Mesenteric fat pad (tissue), 1 donor: ENCODE results near the gene B4GALNT3. TPM values are rescaled to one million over a fixed set of nuclear protein-coding genes. Genes with fewer than 3 reads are reported as not detected.

ENCODE experiments used
- DNase-seq: peaks from one replicate; pipeline ENCODE4 v3.0.0-alpha.2; 2020; ENCODE audit warnings: low spot score
- total RNA-seq: library from RNA; stranded (reverse); fragmentation: NEBNext Ultra II Directional; extraction: Animal tissue kit (Norgen Biotek cat#: 25700); gene quantifications from one replicate; pipeline ENCODE4 v1.2.1, GENCODE V29; 2021
- donor health status: DM: yes; HTN: yes; CAD: no.

The B4GALNT3 gene
- total RNA-seq, 1 donor from 2014 or later: 0.61 TPM

- no peak for DNase-seq
These were observed 96.8 kb downstream of the B4GALNT3 start for GRCh38 chr12:556498-556897.

GRCh38 chr12:558580-558979, 98.8 kb downstream of the B4GALNT3 start:
- no peak for DNase-seq

GRCh38 chr12:559208-559905, 99.6 kb downstream of the B4GALNT3 start:
- DNase-seq: no peak

DNA sequence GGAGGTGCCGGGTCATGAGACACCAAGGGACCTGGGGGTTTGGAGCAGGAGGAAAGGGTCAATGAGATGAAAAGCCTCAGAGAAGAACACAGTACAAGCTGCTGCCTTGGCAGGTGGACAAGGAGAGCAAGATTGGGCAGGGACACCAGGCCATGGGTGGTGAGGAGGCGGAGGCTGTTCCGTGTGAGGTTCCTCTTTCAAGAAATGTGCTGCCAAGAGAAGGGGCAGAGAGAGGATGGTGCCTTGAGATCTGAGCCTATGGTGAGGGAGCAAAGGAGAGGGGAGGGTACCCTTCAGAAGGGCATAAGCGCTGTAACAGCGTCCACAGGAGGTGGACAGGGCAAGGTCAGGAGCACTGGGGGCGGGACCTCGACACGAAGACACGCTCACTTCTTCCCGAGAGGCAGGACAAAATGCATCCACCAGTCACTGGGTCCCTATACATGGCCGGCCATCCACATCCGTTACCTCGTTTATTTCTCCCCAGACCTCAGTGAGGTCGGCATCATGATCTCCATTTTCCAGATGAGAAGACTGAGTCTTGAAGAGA, 100.2 kb downstream of the B4GALNT3 start:
- no peak for DNase-seq

GRCh38 chr12:560691-561390, 101.1 kb downstream of the B4GALNT3 start:
- DNase-seq: no peak

DNA sequence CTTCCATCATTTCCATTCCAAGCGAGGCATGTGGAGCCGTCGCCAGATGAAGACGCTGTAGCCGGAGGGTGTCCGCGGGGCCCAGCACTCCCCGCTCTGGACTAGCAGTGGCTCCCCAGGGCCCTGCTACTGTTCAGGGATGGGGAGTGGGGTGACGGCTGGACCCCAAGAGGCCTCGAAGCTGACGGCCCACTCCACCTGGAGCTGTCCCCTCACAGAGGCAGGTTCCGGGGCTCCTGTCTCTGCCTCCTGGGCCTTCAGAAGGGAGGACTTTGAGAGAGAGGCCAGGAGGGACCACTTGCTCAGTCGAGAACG, 101.6 kb downstream of the B4GALNT3 start:
- DNase-seq: no peak

GRCh38 chr12:561908-562593, 102.3 kb downstream of the B4GALNT3 start:
- DNase-seq: no peak

GRCh38 chr12:562634-563033, 102.9 kb downstream of the B4GALNT3 start:
- DNase-seq: no peak

DNA sequence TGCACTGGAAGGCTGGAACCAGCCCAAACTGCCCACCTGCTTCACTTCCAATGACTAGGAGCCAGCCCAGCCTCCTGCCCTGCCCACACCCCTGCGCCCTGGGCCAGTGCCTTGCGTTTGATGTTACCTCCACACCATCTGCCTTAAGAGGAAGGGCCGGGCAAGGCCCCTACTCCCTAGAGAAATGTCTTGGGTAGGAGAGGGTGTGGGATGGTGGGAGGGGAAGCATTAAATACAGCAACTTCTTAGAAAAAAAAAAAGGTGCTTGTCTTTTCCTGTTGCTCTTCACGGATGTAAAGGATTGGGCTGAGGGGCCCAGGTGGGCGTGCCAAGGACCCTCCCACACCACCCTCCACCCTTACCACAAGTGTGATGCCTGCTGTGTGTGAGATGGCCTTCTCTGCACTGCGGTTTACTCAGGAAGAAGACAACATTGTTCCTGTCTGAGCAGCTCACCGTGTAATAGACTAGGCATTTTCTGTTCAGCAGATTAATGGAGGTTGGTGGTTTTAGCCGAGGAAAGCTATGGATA, 103.6 kb downstream of the B4GALNT3 start:
- no peak for DNase-seq

GRCh38 chr12:563787-564298, 104.1 kb downstream of the B4GALNT3 start:
- DNase-seq: no peak

DNA sequence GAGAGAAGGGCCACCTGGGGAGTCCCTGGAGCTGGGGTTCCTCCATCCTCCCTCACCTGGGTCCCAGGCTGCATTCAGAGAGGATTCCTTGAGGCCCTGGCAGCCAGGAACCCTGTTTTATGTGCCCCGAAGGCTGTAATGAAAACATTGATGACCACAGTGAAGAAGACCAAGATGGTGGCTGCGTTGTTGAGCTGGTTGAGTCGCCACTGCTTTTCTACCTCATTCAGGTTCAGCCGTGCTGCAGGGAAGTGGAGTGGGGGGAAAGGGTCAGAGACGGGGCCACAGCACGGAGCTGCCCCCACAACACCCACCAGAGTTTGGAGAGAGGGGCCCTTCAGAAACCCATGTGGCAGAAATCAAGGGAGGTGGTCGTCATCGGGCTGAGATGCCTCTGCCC, 105.4 kb downstream of the B4GALNT3 start:
- DNase-seq: no peak

DNA sequence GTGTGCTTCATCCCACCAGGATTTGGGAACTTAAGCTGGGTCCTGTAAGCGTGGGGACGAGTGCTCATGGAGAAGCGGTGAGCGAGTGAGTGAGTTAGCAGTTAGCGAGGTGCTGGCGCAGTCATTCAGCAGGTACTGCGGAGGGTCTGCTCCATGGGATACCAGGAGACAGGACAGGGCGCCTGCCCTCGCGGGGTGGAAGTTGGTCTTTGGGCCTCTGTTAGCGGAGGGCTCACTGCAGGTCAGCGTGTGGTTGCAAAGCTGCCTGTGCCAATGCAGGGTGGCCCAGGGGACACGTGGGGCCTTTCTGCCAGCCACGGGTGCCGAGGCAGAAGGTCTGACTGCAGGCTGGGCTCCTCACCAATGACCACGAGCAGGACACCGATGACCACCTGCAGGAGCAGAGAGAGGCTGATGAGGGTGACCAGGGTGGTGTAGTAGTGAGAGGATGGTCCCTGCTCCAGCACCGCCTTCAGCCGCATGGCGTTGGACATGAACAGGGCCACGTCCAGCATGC, 105.9 kb downstream of the B4GALNT3 start:
- DNase-seq: no peak

GRCh38 chr12:568486-568885, 108.7 kb downstream of the B4GALNT3 start:
- no peak for DNase-seq

DNA sequence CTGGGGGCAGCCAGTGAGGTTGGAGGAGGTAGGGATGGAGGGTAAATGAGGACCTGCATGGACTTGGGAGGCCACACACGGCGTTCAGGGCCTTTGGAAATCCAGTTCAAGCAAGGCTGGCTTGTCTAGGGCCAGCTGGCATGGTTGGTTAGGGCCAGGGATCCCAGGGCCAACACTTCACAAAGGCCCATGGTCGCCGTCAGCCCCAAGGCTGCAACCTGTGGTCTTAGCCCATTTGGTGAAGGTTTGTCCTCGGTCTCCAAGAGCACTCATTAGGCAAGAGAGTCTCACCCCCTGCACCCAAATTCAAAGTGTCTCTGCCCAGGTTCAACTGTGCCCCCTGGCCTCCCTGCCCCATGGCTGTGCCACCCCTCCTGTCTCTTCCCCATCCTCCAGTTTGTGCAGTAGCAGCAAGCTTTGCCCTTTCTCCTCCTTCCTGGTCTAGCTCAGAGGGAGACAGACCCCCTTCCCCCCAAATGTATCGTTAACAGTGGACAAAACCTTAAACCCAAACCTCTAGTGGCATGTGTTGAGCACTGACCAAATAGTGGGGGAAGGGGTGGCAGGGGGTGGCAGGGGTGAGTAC, 109.4 kb downstream of the B4GALNT3 start:
- no peak for DNase-seq

DNA sequence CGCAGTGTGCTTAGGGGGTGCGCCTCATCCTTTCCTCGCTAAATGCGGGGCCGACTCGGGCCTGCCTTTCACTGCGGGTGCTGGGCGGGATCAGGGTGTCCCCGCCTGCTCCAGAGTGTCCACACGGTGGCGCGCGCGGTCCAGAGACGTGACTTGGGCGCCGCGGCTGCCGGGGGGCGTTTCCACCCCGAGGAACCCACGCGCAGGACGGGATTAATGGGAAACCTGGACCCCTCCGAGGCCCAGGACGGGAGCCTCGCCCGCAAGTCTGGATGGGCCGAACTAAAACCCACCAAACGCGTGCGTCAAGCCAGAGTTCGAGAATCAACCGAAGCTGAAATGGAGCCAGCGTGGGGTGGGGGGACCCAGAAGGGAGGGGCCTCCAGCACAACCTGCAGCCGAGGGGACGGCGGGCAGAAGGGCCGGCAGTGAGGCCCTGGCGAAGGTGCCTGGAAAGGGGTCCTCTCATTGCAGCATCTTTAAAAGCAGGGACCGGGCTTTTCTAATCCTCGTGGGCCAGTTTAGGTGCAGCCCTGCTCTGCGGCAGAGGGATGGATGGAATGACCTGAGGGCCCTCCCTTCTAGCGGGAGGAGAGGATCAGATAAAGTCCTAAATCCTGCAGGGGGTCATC, 110.2 kb downstream of the B4GALNT3 start:
- peak; percentile 97 for DNase-seq

- DNase-seq: peak; percentile 95
These were observed 110.7 kb downstream of the B4GALNT3 start for GRCh38 chr12:570435-570920.

GRCh38 chr12:570921-571794, 111.4 kb downstream of the B4GALNT3 start:
- no peak for DNase-seq

DNA sequence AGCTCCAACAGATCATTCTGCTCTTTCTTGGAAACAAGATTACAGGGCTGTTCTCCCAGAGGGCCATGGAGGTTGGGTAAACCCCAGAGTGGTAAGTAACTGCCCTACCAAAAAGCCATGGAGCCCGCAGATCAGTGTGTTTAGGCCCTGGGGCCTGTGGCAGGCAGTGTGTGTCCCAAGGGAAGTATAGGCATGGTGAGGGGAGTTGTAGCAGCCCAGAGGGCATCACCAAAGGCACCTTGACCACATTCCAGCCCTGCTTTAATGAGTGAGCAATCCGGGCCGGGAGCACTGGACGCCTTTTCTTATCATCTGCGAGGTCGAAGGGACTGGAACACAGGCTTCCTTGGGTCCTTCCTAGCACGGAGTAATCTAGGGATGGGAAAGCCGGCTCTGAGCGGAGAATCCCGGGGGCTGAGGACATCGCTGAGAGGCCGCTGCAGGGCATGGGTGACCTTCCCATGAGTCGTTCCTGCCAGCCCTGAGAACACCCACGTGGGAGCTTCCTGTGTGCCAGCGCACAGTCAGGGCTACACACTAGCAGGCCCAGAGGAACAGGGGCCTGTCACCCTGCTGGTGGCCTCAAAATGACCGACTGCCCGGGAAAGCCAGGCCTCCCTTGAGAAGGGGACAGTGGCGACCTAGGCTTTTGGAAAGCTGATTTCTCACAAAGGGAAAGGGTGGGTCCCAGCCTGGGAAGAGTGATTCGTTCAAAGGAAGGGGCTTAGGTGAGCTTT, 112.2 kb downstream of the B4GALNT3 start:
- no peak for DNase-seq

- no peak for DNase-seq
These were observed 112.8 kb downstream of the B4GALNT3 start for GRCh38 chr12:572532-572899.
